Measurements from ENCODE around the gene TFAP2C.

The TFAP2C gene

DNA sequence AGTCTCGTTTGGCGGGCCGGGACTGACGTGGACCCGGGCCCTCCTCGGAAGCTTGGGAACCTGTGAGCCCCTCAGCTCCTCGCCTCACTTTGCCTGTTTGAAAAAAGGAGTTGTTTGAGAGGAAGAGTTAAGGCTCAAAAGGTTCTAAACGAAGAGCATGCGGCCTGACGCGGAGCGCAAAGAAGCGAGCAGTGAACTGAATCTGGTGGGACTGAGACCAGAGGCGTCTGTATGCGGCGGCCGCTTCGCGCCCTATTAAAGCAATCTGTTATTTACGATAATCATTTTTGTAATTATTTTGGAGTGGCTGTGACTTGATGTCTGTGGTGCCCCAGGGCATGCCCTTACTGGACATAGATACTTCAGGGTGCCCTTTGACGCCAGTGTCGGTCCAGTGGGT is 3.3 kb upstream of the TFAP2C start:
- no peak for TF ChIP-seq CTCF (IDR thresholded peaks at IDR 0.05; ENCODE audit: low read length, missing control alignments)
- no peak overlapping the region for H3K4me3 ChIP-seq (replicated peaks; ENCODE audit: low read depth, low read length)

GRCh38 chr20:56626367-56627121 is 2.6 kb upstream of the TFAP2C start:
- no peak for DNase-seq (ENCODE audit: low read depth)

More for the DNA sequence above, 3.3 kb upstream of the TFAP2C start:
- no peak for DNase-seq (ENCODE audit: low read depth)

GRCh38 chr20:56627122-56628014 is 1.7 kb upstream of the TFAP2C start:
- DNase-seq (ENCODE audit: low read depth), result no peak
- no peak overlapping the region for H3K4me3 ChIP-seq (replicated peaks; ENCODE audit: low read depth, low read length)
- TF ChIP-seq CTCF (IDR thresholded peaks at IDR 0.05; ENCODE audit: low read length, missing control alignments), result no peak

More at GRCh38 chr20:56626367-56627121, 2.6 kb upstream of the TFAP2C start:
- peak; percentile 12 for TF ChIP-seq CTCF (IDR thresholded peaks at IDR 0.05; ENCODE audit: low read length, missing control alignments)
- no peak overlapping the region for H3K4me3 ChIP-seq (replicated peaks; ENCODE audit: low read depth, low read length)

- no peak overlapping the region for H3K4me3 ChIP-seq (replicated peaks; ENCODE audit: low read depth, low read length)
- DNase-seq (ENCODE audit: low read depth), result no peak
- no peak for TF ChIP-seq CTCF (IDR thresholded peaks at IDR 0.05; ENCODE audit: low read length, missing control alignments)
Measured at GRCh38 chr20:56628015-56628872, 862 bp upstream of the TFAP2C start.

DNA sequence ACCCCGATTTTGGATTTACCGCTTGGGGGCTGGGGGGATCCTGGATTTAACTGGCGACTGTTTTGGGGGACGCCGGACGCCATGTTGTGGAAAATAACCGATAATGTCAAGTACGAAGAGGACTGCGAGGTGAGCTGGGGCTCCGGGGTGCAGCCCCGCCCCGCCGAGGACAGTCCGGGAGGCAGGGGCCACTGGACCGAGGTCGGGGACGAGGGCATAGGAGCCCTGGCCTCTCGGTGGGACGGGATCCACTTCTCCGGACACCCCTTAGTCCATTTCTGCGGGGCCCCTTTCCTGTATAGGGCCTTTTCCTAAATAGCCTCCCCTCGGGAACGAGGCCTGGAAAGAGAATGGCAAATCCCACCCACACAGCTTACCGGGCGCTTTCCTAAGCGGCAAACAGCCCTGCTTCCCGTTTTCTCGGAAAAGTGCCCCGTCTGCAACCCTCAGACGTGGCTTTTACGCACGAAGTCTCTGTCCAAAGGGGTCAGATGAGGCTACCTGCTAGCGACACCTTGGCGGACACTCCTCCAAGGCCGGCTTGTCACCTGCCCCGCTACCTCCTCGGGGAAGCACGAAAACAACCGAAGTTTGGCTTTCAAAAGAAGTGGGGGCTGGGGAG is 469 bp downstream of the TFAP2C start:
- TF ChIP-seq CTCF (IDR thresholded peaks at IDR 0.05; ENCODE audit: low read length, missing control alignments), result no peak
- H3K4me3 ChIP-seq (replicated peaks; ENCODE audit: low read depth, low read length), result peak overlapping the region; percentile 27
- DNase-seq (ENCODE audit: low read depth), result no peak

DNA sequence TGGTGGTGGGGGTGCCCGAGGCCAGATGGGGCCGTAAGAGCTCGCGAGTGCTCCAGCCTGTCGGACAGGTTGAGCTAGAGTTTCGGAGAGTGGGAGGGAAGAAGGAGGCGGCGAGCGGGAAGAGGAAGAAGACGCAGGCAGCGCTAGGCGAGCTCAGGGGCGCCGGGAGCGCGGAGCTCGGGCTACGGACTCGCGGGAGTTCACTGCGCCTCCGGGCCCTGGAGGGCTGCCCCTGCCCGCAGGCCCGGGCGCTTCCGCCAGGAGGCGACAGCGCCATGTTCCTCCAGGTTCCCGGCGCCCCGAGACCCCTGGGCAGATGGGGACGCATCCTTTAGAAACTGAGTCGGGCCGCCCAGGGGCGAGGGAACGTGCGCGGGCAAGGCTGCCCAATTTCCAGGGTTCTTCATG is 984 bp downstream of the TFAP2C start:
- H3K4me3 ChIP-seq (replicated peaks; ENCODE audit: low read depth, low read length), result no peak overlapping the region
- DNase-seq (ENCODE audit: low read depth), result peak; percentile 28
- peak; percentile 15 for TF ChIP-seq CTCF (IDR thresholded peaks at IDR 0.05; ENCODE audit: low read length, missing control alignments)
